ENCODE measurements around the gene EPG5.

Gene EPG5

GRCh38 chr18:45889419-45890064 lies 77.6 kb downstream of the EPG5 start:
- no peak for DNase-seq (ENCODE audit: low read depth)
- no peak for TF ChIP-seq CTCF (IDR thresholded peaks at IDR 0.05; ENCODE audit: low read depth, low read length, missing control alignments)
- no peak overlapping the region for H3K4me3 ChIP-seq (ENCODE audit: low read depth, low read length)

GRCh38 chr18:45887585-45887984 lies 79.5 kb downstream of the EPG5 start:
- TF ChIP-seq CTCF (IDR thresholded peaks at IDR 0.05; ENCODE audit: low read depth, low read length, missing control alignments), result no peak
- no peak overlapping the region for H3K4me3 ChIP-seq (ENCODE audit: low read depth, low read length)
- no peak for DNase-seq (ENCODE audit: low read depth)

GRCh38 chr18:45880876-45881558 lies 86.1 kb downstream of the EPG5 start:
- no peak for TF ChIP-seq CTCF (IDR thresholded peaks at IDR 0.05; ENCODE audit: low read depth, low read length, missing control alignments)
- no peak for DNase-seq (ENCODE audit: low read depth)
- no peak overlapping the region for H3K4me3 ChIP-seq (ENCODE audit: low read depth, low read length)

- no peak overlapping the region for H3K4me3 ChIP-seq (ENCODE audit: low read depth, low read length)
- peak; percentile 100 for TF ChIP-seq CTCF (IDR thresholded peaks at IDR 0.05; ENCODE audit: low read depth, low read length, missing control alignments)
- DNase-seq (ENCODE audit: low read depth), result peak; percentile 12
Measured at GRCh38 chr18:45879681-45880655, 87.2 kb downstream of the EPG5 start.

GRCh38 chr18:45877403-45877802 lies 89.7 kb downstream of the EPG5 start:
- no peak for TF ChIP-seq CTCF (IDR thresholded peaks at IDR 0.05; ENCODE audit: low read depth, low read length, missing control alignments)
- DNase-seq (ENCODE audit: low read depth), result no peak
- H3K4me3 ChIP-seq (ENCODE audit: low read depth, low read length), result no peak overlapping the region

- no peak for DNase-seq (ENCODE audit: low read depth)
- TF ChIP-seq CTCF (IDR thresholded peaks at IDR 0.05; ENCODE audit: low read depth, low read length, missing control alignments), result no peak
- no peak overlapping the region for H3K4me3 ChIP-seq (ENCODE audit: low read depth, low read length)
Measured at GRCh38 chr18:45876161-45876560, 91.0 kb downstream of the EPG5 start.

Measured in GM12864 (cell line).